Ramos (cell line): ENCODE results near the gene PITRM1.
"Not testable (repeated sequence)": the region's sequence is repeated elsewhere in the genome, so short reads cannot be mapped to it uniquely, and the experiment has no call there.

Source experiments
- in situ Hi-C: fragments of 300-500 bp; cut with MboI; formaldehyde crosslinking; loops from one replicate; pipeline ENCODE4 v1.14.3; 2022; ENCODE audit warnings: low sequenced_read_pairs; ENCODE audit not compliant: unreplicated experiment

The PITRM1 gene, protein sequence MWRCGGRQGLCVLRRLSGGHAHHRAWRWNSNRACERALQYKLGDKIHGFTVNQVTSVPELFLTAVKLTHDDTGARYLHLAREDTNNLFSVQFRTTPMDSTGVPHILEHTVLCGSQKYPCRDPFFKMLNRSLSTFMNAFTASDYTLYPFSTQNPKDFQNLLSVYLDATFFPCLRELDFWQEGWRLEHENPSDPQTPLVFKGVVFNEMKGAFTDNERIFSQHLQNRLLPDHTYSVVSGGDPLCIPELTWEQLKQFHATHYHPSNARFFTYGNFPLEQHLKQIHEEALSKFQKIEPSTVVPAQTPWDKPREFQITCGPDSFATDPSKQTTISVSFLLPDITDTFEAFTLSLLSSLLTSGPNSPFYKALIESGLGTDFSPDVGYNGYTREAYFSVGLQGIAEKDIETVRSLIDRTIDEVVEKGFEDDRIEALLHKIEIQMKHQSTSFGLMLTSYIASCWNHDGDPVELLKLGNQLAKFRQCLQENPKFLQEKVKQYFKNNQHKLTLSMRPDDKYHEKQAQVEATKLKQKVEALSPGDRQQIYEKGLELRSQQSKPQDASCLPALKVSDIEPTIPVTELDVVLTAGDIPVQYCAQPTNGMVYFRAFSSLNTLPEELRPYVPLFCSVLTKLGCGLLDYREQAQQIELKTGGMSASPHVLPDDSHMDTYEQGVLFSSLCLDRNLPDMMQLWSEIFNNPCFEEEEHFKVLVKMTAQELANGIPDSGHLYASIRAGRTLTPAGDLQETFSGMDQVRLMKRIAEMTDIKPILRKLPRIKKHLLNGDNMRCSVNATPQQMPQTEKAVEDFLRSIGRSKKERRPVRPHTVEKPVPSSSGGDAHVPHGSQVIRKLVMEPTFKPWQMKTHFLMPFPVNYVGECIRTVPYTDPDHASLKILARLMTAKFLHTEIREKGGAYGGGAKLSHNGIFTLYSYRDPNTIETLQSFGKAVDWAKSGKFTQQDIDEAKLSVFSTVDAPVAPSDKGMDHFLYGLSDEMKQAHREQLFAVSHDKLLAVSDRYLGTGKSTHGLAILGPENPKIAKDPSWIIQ

DNA sequence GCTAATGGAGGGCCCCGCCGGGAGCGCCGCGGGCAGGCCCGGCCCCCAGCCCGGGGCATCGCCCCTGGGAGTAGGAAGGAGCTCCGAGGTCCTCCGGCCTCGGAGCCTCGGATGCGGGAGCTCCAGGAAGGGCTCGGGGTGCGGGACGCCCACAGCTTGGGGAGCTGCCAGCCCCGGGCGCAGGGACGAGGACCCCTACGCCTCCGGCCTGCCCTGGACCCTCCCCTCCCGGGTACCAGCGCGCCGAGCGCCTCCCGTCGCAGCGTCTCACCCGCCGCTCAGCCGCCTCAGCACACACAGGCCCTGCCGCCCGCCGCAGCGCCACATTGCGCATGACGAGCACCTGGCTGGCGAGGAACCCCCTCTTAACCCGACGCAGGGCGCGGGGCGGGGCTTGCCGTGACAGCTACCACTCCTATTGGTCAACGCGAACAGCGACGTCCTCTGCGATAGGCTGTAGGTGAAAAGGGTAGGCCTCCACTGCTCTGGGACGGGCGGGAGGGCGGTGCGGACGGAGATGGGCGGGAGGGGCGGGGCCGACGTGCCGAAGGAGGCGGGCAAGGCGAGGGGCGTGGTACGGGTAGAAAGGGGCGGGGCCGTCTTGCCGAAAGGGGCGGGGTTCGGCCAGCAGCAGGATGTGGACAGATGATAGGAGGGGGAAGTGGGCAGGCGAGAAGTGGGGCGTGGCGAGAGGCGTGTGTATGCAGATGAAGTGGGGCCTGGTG lies at the start of gene PITRM1:
Gene PITRM1 (minus strand): TSS at position 337 of the 725 bp plus-strand sequence. CDS start 10 bp downstream, at position 327.
- in situ Hi-C loops = no loop called here

DNA sequence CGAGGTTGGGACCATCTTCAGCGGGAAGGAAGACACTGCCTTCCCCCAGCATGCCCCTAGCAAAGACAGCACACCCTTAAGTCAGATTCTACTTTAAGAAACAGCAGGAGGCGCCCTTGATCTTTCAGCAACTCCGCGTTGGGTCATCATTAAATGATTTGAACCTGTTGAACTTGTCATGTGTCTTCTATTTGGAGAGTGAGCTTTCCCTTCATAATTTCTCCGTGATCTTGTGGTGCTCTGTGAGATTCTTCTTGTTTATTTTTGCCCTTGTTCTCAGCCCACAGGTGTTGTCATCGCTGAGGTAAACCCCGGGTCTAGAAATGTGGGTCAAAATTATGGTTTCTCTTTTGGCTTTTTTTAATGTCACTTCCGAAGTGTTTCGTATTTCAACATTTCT lies 49.5 kb upstream of the PITRM1 start:
- in situ Hi-C loops = no loop called here

DNA sequence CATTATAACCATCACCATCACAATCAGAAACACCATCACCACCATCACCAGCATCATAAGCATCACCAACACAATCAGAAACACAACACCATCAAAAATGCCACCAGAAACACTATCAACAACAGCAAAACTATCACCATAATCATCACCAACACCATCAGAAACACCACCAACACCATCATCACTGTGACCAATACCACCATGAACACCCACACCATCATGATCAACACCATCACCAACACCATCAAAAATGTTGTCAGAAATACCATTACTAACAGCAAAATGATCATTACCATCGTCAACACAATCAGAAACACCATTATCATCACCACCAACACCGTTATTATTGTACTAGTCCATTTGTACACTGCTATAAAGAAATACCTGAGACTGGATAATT lies 49.0 kb upstream of the PITRM1 start:
- in situ Hi-C loops = not testable (repeated sequence)

DNA sequence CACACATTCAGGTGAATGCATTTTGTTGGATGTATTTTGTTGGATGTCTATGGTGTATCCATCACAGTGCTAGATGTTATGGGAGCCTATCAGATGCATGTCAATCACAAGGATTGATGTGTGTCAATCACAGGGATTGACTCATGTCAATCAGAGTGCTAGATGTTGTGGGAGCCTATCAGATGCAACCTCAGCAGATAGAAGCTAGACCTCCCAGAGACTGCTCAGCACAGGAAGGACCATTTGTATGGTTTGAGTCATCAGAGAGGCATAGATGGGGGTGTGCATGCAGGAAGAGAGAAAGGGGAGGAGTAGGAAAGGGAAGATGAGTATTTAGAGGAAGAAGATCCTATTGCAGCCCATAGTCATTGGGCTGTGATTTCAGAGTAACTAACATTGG lies 48.3 kb upstream of the PITRM1 start:
- in situ Hi-C loops = no loop called here

DNA sequence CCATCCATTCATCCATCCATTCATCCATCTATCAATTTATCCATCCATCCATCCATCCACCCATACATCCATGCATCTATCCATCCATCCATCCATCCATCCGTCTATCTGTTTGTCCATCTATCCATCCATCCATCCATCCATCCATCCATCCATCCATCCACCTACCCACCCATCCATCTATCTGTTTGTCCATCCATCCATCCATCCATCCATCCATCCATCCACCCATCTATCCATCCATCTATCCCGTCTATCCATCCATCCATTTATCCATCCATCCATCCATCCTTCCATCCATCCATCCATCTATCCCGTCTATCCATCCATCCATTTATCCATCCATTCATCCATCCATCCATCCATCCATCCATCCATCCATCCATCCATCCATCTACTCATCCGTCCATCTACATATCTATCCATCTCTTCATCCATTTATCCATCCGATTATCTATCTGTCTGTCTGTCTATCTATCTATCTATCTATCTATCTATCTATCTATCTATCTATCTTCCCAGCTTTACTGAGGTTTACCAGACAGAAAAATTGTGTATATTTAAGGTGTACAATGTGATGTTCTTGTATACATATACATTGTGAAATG lies 46.5 kb upstream of the PITRM1 start:
- in situ Hi-C loops = not testable (repeated sequence)

DNA sequence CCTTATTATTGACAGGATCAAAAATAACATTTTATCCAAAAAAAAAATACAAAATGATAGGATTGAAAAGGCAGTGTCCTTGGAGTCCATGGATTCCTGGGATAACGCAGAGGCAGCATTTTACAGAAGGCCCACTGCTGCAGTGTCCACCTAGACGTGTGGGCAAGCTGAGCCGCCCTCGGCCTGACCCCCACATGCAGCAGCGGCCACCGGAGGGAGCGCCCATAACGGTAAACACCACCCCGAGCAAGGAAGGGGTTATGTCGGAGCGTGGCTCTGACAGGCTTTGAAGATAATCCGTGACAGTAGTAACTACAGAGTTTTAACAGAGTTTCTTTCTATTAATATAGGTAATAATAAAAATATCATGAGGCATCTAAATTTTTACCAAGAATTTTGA lies 45.3 kb upstream of the PITRM1 start:
- in situ Hi-C loops = no loop called here

DNA sequence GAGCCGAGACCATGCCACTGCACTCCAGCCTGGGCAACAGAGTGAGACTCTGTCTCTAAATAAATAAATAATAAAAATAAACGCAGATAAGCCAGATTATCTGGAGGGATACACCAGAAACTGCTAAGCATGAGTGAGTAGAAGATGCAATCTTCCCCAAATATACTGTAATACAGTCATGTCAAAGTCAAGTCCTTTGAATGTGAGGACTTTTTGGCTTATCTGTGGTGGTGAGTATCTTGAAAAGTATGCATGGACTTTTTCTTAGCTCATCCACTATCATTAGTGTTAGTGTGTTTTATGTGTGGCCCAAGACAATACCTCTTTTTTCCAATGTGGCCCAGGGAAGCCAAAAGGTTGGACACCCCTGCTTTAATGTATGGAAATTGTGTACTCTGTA lies 44.7 kb upstream of the PITRM1 start:
- in situ Hi-C loops = no loop called here

DNA sequence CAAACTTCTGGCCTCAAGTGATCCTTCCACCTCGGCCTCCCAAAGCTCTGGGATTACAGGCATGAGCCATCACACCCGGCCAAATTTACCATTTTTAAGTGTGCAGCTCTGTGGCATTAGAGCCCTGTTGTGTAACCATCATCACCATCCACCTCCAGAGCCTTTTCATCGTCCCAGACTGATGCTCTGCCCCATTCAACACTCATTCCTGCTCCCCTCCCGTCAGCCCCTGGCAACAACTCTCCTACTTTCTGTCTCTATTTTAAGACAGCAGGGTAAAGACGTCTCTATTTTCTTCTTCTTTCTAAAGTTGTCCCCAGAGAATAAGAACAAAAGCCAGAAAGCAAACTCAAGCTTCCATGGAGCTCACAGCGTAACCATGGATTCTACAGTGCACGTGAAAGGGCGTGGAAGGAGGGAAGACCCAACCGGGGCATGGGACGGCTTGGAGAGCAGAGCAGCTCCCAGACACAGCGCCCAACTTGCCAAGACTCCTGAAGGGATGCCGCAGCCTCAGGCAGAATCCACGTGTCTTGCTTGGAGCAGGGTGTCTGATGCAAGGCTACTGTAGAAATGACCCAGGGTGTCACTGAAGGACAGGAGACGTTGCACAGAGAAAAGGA lies 42.7 kb upstream of the PITRM1 start:
- in situ Hi-C loops = no loop called here

DNA sequence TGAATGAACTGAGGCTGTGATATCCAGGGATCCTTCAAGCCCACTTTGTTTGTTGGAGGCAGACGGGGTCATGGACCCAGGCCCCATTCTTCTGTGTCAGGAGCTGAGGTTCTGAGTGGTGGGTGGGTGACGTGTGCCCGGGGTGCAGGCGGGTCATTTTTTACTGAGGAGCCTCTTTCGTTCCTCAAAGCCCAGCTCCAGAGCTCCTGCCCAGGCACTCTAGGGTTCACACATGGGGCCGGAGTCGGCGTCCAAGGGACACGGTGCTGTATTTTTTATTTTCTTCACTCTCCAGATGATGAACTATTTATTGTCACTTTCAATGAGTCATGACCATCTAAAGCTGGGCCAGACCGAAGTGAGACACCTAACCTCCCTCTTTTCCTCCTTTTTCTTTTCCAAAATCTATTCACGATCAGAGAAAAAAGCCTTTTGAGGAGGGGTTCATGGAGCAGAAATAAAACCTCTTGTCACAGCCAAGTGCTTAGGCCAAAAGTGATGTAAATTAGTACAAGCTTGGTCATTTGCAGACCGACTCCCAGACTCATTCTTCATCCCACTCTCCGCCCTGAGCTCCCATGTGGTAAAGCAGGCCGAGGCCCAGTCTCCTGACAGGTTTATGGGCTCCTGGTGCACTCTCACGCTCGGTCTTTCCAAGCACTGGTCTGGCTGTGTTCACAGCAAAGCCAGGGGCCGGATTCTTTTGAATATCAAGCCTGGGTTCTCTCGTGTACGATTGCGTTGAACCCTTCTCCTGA lies 41.4 kb upstream of the PITRM1 start:
- in situ Hi-C loops = no loop called here

DNA sequence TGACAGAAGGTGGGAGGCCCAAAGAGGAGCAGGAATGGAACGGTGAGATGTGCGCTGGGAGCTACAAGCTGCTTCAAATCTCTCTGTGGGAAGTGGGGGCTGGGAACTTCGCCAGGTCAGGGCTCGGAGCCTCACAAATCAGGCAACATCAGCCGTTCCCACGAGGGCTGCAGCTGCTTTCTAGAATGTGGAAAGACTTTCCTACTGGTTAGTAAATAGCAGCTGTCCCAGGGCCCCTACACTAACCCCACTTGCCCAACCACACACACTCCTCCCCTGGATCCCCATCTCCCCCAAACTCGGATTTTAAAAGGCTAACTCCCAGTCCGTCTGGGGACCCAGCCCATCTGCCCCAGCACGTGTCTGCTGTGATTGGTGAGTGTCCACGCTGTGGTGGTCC lies 40.6 kb upstream of the PITRM1 start:
- in situ Hi-C loops = no loop called here

DNA sequence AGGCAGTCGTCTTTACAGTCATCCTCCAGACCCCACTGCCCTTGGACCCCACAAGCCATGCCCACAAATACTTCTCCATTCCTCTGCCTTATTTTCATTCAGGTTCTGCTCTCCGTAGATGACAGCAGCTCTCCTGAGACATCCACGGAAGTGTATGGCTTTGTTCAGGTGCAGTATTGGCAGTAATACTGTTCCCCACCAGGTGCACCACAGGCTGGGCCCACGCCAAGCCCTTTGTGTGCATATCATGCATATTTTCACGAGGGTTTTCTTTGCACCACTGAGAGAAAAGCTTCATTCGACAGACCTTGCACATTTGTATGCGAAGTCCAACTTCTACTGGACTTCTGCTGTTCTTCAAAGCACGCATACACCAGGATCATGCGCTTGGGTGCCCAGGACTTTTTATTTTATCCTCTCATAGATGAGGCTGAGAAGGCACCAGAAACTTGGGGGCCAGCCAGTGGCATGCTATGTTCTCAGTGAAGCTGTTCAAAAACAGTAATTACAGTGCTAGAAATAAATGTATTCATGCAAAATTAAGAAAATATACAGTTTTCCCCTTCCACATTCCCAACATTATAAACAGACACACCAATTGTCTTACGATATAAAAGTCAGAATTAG lies 37.8 kb upstream of the PITRM1 start:
- in situ Hi-C loops = no loop called here

DNA sequence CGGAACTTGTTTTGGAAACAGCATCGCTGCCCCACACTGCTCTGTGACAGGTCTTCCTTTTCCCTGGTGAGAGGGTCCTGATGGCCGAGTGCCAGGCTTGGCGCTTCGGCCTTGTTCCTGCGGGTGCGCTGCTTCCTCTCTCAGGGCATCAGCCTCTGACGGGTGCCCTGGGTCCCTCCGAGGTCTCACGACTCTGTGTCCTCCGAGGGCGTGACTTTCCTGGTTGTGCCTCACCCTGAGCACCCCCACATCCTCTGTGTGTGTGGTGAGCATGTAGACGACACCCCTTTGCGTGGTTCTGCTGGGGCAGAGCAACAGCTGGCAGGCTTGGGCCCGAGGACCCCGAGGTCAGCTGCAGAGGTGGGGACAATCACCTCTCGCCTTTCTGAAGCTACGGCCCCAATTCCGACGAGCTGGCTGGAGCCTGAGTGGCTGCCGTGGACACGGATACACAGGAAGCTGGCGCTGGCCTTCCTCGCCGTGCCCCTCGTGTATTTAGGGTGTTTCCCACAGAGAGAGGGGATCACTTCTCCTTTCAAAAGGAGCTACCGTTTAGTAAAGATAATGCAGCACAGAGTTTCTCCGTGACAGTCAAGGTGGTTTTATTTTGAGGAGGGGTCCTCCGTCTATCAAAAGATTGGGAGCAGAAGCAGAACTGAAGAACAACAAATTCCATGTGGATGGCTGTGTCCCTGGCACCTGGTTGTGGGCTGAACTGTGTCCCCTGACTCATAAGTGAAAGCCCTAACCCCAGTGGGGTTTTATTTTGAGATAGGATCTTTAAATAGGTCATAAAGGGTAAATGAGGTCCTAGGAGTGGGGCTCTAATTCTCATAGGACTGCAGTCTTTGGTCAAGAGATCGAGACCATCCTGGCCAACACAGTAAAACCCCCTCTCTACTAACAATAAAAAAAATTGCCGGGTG lies 36.2 kb upstream of the PITRM1 start:
- in situ Hi-C loops = no loop called here

DNA sequence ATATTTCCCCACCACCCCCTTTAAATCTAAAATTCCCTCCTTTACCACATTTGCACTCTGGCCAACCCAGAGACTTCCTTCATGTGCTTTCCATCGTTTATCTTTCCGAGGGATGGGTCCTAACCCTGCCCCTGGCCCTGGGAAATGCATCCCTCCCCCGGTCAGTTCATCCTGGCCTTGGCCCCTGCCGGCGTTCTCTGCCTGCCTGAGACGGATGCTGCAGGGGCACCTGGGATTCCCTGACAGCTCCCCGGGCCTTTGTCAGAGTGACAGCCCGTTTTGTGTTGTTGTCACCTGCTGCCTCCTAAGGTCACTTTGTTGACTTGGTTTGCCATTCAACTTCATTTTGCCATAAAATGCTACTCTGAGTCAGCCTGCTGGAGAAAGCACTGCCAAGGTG lies 34.8 kb upstream of the PITRM1 start:
- in situ Hi-C loops = no loop called here

DNA sequence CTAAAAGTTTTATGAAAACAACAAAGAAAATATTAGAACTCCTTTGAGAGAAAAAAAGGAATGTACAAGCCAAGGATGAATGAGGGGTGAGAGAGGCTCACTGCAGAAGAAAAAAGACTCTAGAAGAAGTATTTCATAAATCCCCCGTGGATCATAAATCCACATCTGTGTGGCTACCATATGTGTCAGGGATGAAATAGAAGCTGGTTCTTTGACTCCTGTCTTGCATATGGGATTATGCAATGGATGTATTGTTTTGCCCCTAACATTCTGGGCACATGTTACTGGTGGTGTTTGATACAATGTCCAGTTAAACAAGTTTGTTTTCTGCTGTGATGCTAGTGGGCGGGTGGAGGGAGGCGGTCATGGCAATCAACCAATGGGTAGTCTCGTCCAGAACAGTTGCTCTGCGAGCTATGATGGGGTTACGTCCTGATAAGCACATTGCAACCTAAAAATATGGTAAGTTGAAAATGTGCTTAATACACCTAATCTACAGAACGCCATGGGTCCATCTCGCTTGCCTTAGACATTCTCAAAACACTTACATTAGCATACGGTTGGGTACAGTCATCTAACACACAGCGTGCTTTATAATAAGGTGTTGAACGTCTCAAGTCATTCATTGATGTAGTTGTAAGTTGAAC lies 34.1 kb upstream of the PITRM1 start:
- in situ Hi-C loops = no loop called here

DNA sequence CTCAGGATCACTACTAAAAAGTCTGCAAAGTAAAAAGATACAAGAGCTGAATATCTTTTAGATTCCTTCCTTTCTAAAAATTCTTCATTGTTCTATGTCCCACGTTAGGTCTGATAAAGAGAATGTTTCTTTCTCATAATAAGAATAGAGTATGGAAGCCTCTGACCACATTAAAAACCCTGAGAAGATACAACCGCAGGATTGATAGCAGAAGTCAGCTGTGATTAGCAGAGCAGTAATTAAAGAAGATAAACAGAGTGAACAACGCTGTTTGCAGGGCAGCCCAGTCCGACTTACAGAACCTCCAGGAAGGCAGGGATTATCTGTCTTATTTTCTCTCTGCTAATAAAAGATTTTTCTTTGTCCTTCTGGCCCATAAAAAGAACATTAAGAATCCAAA lies 31.4 kb upstream of the PITRM1 start:
- in situ Hi-C loops = no loop called here

DNA sequence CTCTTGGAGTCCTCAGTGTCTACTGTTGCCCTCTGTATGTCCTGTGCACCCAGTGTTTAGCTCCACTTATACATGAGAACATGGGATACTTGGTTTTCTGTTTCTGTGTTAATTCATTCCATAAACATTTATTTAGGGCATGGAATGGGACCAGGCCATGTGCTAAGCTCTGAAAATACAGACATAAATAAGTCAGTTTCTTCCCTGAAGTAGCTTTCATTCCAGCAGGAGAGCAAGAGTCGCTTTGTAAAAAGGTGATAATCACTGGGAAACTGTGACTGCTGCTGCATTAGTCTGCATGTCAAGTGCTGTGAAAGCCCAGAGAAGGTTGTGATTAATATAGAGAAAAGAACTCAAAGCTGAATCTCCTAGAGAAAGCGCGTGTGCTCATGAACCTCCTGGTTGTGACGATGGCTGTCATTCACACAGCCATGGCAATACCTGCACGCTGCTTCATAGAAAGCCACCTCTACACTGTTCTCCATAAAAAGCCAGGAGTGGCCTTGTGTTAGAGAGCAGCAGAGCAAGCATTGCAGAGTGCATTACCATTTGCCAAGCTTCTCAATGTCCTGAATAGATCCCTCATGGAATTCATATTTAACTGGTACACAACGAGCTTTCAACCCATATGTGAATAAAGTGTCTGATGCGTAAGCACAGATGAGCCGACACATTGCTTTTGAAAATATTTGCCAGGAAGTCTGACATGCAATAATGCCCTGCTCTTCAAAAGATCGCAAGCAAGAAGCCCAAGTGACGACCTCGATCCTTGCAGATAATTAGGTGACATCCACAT lies 30.6 kb upstream of the PITRM1 start:
- in situ Hi-C loops = no loop called here
